GM12878 (cell line): Measurements from ENCODE around the gene ERAL1. TPM values are rescaled to one million over a fixed set of nuclear protein-coding genes. Genes with fewer than 3 reads are reported as not detected.
"Not testable (repeated sequence)": the region's sequence is repeated elsewhere in the genome, so short reads cannot be mapped to it uniquely, and the experiment has no call there.

Source experiments
- ATAC-seq: fragments of 200-7000 bp; cut with Tn5 transposase; 3 replicates; pipeline ENCODE4 v1.9.1; 2020; ENCODE audit warnings: mild to moderate bottlenecking, moderate library complexity
- BruUV-seq: library from RNA; stranded (reverse); fragments of 400-500 nt; replicated peaks from 2 replicates; lab custom pipeline; 2021; lab: Mats Ljungman, UMichigan
- CTCF ChIA-PET: fragments of 300-600 bp; sonication (Branson Sonifier 250); formaldehyde crosslinking; extraction: SDS; loops from one replicate; lab custom pipeline; 2021; ENCODE audit warnings: inconsistent platforms; lab: Yijun Ruan, JAX
- POLR2A ChIA-PET: fragments of 350-600 bp; formaldehyde crosslinking; extraction: SDS; loops from one replicate; lab custom pipeline; 2021; ENCODE audit warnings: inconsistent platforms; lab: Charles Lee
- RAD21 ChIA-PET: fragments of 300-600 bp; sonication (Branson Sonifier 250); formaldehyde crosslinking; loops from one replicate; lab custom pipeline; 2023; ENCODE audit warnings: antibody characterized with exemption; ENCODE audit not compliant: unreplicated experiment; lab: Charles Lee
- SMC1A ChIA-PET: fragments of 300-600 bp; sonication (Branson Sonifier 250); formaldehyde crosslinking; loops from one replicate; lab custom pipeline; 2023; ENCODE audit not compliant: unreplicated experiment, uncharacterized antibody; lab: Charles Lee
- DNase-seq: peaks from one replicate; pipeline ENCODE4 v3.0.0-alpha.2; 2011; ENCODE audit warnings: low read depth, low spot score
- FAIRE-seq: peaks from 3 replicates; lab custom pipeline; 2011; peaks lifted over from hg19 to GRCh38; lab: Jason Lieb, UNC
- H2AFZ ChIP-seq: 2 replicates; pipeline ENCODE4 v1.6.0; 2011; ENCODE audit warnings: low read depth, low read length, control low read depth; ENCODE audit not compliant: control insufficient read depth
- H3K27ac ChIP-seq: 2 replicates; pipeline ENCODE4 v1.5.1; 2011; ENCODE audit warnings: control low read depth; ENCODE audit not compliant: control insufficient read depth, insufficient read depth
- H3K27me3 ChIP-seq, 2 experiments: replicated peaks in 1 of 2; 2 replicates each; pipeline versions ENCODE4 v1.6.0 to v1.6.1; 2011; ENCODE audit warnings: low read length in 1 of 2; ENCODE audit not compliant: control insufficient read depth in 2 of 2, insufficient read depth in 2 of 2
- H3K36me3 ChIP-seq, 2 experiments: 2 replicates each; pipeline ENCODE4 v1.5.1; 2011; ENCODE audit warnings: low read length in 1 of 2; ENCODE audit not compliant: control insufficient read depth in 2 of 2, insufficient read depth in 2 of 2
- H3K4me1 ChIP-seq: 2 replicates; pipeline ENCODE4 v1.6.1; 2011; ENCODE audit warnings: mild to moderate bottlenecking, low read length, moderate library complexity, mixed read lengths; ENCODE audit not compliant: control insufficient read depth, insufficient read depth
- H3K4me2 ChIP-seq: 2 replicates; pipeline ENCODE4 v1.6.0; 2011; ENCODE audit warnings: control low read depth; ENCODE audit not compliant: control insufficient read depth, insufficient read depth
- H3K4me3 ChIP-seq: fragments of 200-600 bp; sonication (generic); 2 replicates; pipeline ENCODE4 v1.5.1; 2016
- H3K79me2 ChIP-seq: 2 replicates; pipeline ENCODE4 v1.6.0; 2011; ENCODE audit warnings: low read length; ENCODE audit not compliant: control insufficient read depth, insufficient read depth
- H3K9ac ChIP-seq: 2 replicates; pipeline ENCODE4 v1.8.0; 2011; ENCODE audit warnings: low read length, control low read depth, mixed read lengths; ENCODE audit not compliant: control insufficient read depth, insufficient read depth
- H3K9me3 ChIP-seq: replicated peaks from 3 replicates; pipeline ENCODE4 v1.5.1; 2011; ENCODE audit warnings: mild to moderate bottlenecking, low read length; ENCODE audit not compliant: control insufficient read depth, insufficient read depth
- H4K20me1 ChIP-seq: 2 replicates; pipeline ENCODE4 v1.6.0; 2011; ENCODE audit not compliant: control insufficient read depth, insufficient read depth
- EGR1 ChIP-seq, 2 experiments: IDR thresholded peaks; 1 replicate in 1 of 2; 2 replicates in 1 of 2; pipeline ENCODE4 v1.6.1; 2011 to 2012; ENCODE audit warnings: low read depth in 2 of 2, low read length in 2 of 2, borderline replicate concordance in 1 of 2, mild to moderate bottlenecking in 1 of 2, moderate library complexity in 1 of 2
- WGBS: methylation state at CpG from one replicate; pipeline ENCODE4 v1.1.6; 2016; ENCODE audit warnings: low lambda C conversion rate; ENCODE audit not compliant: insufficient replicate concordance, insufficient coverage; ENCODE audit errors: missing lambda C conversion rate; 5-methylcytosine and 5-hydroxymethylcytosine counted together
- in situ Hi-C: fragments of 300-500 bp; cut with MboI; formaldehyde crosslinking; loops from 9 replicates; pipeline ENCODE4 v1.14.3; 2018; ENCODE audit warnings: mixed read lengths
- intact Hi-C: fragments of 100-400 bp; cut with micrococcal nuclease; formaldehyde crosslinking; loops from one replicate; pipeline ENCODE4 v1.14.2; 2022; ENCODE audit not compliant: unreplicated experiment
- polyA plus RNA-seq, 11 experiments: library from polyadenylated mRNA; depleted of rRNA in 4 of 11; unstranded in 6 of 11; stranded (reverse) in 5 of 11; fragments of >200 nt; fragmentation: Nextera tagmentation in 4 of 11; fragmentation: Illumina TruSeq in 1 of 11; extraction: Ambion mirVana in 4 of 11; extraction: Trizol in 1 of 11; gene quantifications; 1 replicate in 1 of 11; 2 replicates in 10 of 11; pipeline versions ENCODE4 v1.2.1 to v1.2.3, GENCODE V29; 2011 to 2016; ENCODE audit warnings: inconsistent platforms in 2 of 11, missing spikeins in 2 of 11, low read depth in 1 of 11
- total RNA-seq, 4 experiments: library from RNA; depleted of rRNA in 3 of 4; stranded (reverse); fragments of >200 nt in 3 of 4; fragmentation: Illumina TruSeq in 1 of 4; extraction: Trizol in 1 of 4; gene quantifications; 2 replicates each; pipeline versions ENCODE4 v1.2.1 to v1.2.3, GENCODE V29; 2013 to 2021

Gene ERAL1
- total and polyA plus RNA-seq, 10 of the 15 experiments (the other 5 are each of a cell fraction or from before 2014, with no cell fraction given) = 27.7 to 175 (median 104) TPM

GRCh38 chr17:28875848-28876550, 21.2 kb downstream of the ERAL1 start:
- RAD21 ChIA-PET = no interaction called here
- H3K36me3 ChIP-seq = peaks cover 0 to 12% of the 10 kb centered on the region in 2 experiments; a peak in 2 of 4 replicates
- FAIRE-seq = no peak
- no peak overlapping the region for H3K4me3 ChIP-seq
- H2AFZ ChIP-seq = no peak overlapping the region
- CTCF ChIA-PET = interaction anchor here (1.0 kb wide), 1 partner anchor 37 kb away, joined by 4 read pairs; no protein-coding TSS in a partner anchor
- peak; percentile 33; the same call in 2 of the 3 replicates for ATAC-seq
- 7% methylated on average over 1 of the region's 1 CpG for WGBS
- POLR2A ChIA-PET = no interaction called here
- no peak overlapping the region for H3K27ac ChIP-seq
- no peaks in the 10 kb centered on the region for H3K27me3 ChIP-seq
- BruUV-seq = no TSS peak
- no peak for TF ChIP-seq EGR1 (IDR thresholded peaks at IDR 0.05; ENCODE audit: borderline replicate concordance in 1 of 2, low read depth in 2 of 2, low read length in 2 of 2)
- TF ChIP-seq, all 136 proteins: peak for 0
- intact Hi-C loops (no loop called here), in situ Hi-C loops (loop anchor here (25.0 kb wide), 1 partner anchor 1389 kb away; no protein-coding TSS in a partner anchor)
- H3K9me3 ChIP-seq = no peaks in the 10 kb centered on the region
- no peak overlapping the region for H3K4me2 ChIP-seq
- H3K4me1 ChIP-seq = peaks cover 12% of the 10 kb centered on the region
- H4K20me1 ChIP-seq = no peaks in the 10 kb centered on the region
- no peak overlapping the region for H3K9ac ChIP-seq
- DNase-seq = no peak
- SMC1A ChIA-PET = interaction anchor here (0.7 to 1.2 kb wide), 2 partner anchors 14 to 112 kb away, joined by 3 to 4 read pairs; no protein-coding TSS in a partner anchor
- H3K79me2 ChIP-seq = no peaks in the 10 kb centered on the region

- H3K4me3 ChIP-seq, FAIRE-seq, H3K9me3 ChIP-seq, H3K9ac ChIP-seq, H3K4me2 ChIP-seq, H3K79me2 ChIP-seq, DNase-seq, H4K20me1 ChIP-seq, H3K27ac ChIP-seq, ATAC-seq, H2AFZ ChIP-seq, H3K4me1 ChIP-seq, BruUV-seq, intact Hi-C loops, H3K27me3 ChIP-seq: not testable (repeated sequence)
- ChIA-PET RAD21 (interaction anchor here (3.0 kb wide), 1 partner anchor 114 kb away, joined by 22 read pairs; no protein-coding TSS in a partner anchor), SMC1A (interaction anchor here (0.7 to 2.8 kb wide), 3 partner anchors 15 to 113 kb away, joined by 3 to 19 read pairs (median 6); no protein-coding TSS in a partner anchor), CTCF (interaction anchor here (0.6 to 1.0 kb wide), 3 partner anchors 22 to 112 kb away, joined by 3 to 4 read pairs (median 3); no protein-coding TSS in a partner anchor), POLR2A (interaction anchor here (0.6 kb wide), 1 partner anchor 20 kb away, joined by 4 read pairs; no protein-coding TSS in a partner anchor)
- in situ Hi-C loops = loop anchor here (25.0 kb wide), 1 partner anchor 1390 kb away; no protein-coding TSS in a partner anchor
- peaks cover 6 to 24% of the 10 kb centered on the region in 2 experiments; a peak in 3 of 4 replicates for H3K36me3 ChIP-seq
- 86% methylated on average over 6 of the region's 6 CpGs for WGBS
Measured at GRCh38 chr17:28877150-28877711, 22.4 kb downstream of the ERAL1 start.
